Endodermal cell (in vitro differentiated cells): Measurements from ENCODE around the gene GRM7. TPM values are rescaled to one million over a fixed set of nuclear protein-coding genes. Genes with fewer than 3 reads are reported as not detected.
A peak's percentile ranks its signal among the peaks of the same experiment; 100 is the strongest.

Source experiments
- DNase-seq: peaks from one replicate; pipeline ENCODE4 v3.0.0-alpha.2; 2017
- H3K27ac ChIP-seq: 2 replicates; pipeline ENCODE4 v1.5.1; 2013; ENCODE audit warnings: mild to moderate bottlenecking, low read depth, low read length, moderate library complexity
- H3K27me3 ChIP-seq: 2 replicates; pipeline ENCODE4 v1.6.1; 2013; ENCODE audit warnings: mild to moderate bottlenecking, low read length, moderate library complexity; ENCODE audit not compliant: insufficient read depth, control insufficient read depth, poor library complexity, severe bottlenecking
- H3K36me3 ChIP-seq: 2 replicates; pipeline ENCODE4 v1.7.0; 2013; ENCODE audit warnings: mild to moderate bottlenecking, low read length, moderate library complexity; ENCODE audit not compliant: control insufficient read depth, insufficient read depth
- H3K4me1 ChIP-seq: one replicate; pipeline ENCODE4 v1.7.0; 2013; ENCODE audit warnings: low read length; ENCODE audit not compliant: control insufficient read depth, insufficient read depth
- H3K4me3 ChIP-seq: 2 replicates; pipeline ENCODE4 v1.5.1; 2013; ENCODE audit warnings: mild to moderate bottlenecking, low read length, moderate library complexity
- H3K9ac ChIP-seq: 2 replicates; pipeline ENCODE4 v1.6.1; 2013; ENCODE audit warnings: mild to moderate bottlenecking, low read length, moderate library complexity; ENCODE audit not compliant: poor library complexity, severe bottlenecking; ENCODE audit errors: extremely low read depth
- H3K9me3 ChIP-seq: 2 replicates; pipeline ENCODE4 v1.6.1; 2013; ENCODE audit warnings: mild to moderate bottlenecking, low read length, moderate library complexity; ENCODE audit not compliant: control insufficient read depth
- H3K27ac Mint-ChIP-seq: 2 replicates; pipeline ENCODE4 v1.8.0; 2020; ENCODE audit warnings: mixed read lengths
- H3K27me3 Mint-ChIP-seq: 2 replicates; pipeline ENCODE4 v1.8.0; 2021; ENCODE audit warnings: mild to moderate bottlenecking, mixed read lengths; ENCODE audit not compliant: insufficient read depth
- H3K36me3 Mint-ChIP-seq: 2 replicates; pipeline ENCODE4 v1.8.0; 2020; ENCODE audit warnings: low read depth, mixed read lengths
- H3K4me1 Mint-ChIP-seq: 2 replicates; pipeline ENCODE4 v1.8.0; 2020; ENCODE audit warnings: mixed read lengths
- H3K4me3 Mint-ChIP-seq: 2 replicates; pipeline ENCODE4 v1.8.0; 2020; ENCODE audit warnings: mild to moderate bottlenecking, moderate library complexity, mixed read lengths
- H3K9me3 Mint-ChIP-seq: 2 replicates; pipeline ENCODE4 v1.8.0; 2020; ENCODE audit warnings: mild to moderate bottlenecking, mixed read lengths
- CTCF ChIP-seq: fragments of 200-600 bp; sonication (generic); conservative IDR thresholded peaks from 2 replicates; pipeline ENCODE4 v1.5.0; 2021; ENCODE audit warnings: antibody characterized with exemption, mild to moderate bottlenecking
- WGBS, 2 experiments: methylation state at CpG; one replicate each; pipeline versions ENCODE4 v1.1.5 to v1.1.7; 2013; ENCODE audit warnings: missing lambda C conversion rate in 2 of 2, mixed read lengths in 1 of 2; ENCODE audit not compliant: insufficient coverage in 1 of 2, insufficient read length in 1 of 2; 5-methylcytosine and 5-hydroxymethylcytosine counted together
- total RNA-seq, 2 donors: library from RNA; stranded (reverse); fragmentation: NEBNext Ultra II Directional in 1 of 2; extraction: Animal tissue kit (Norgen Biotek cat#: 25700) in 1 of 2; gene quantifications; 2 replicates in 1 of 2; 3 replicates in 1 of 2; pipeline ENCODE4 v1.2.1, GENCODE V29; 2021

Gene GRM7
- total RNA-seq, 2 donors from 2014 or later, result 0.11 to 0.73 TPM

DNA sequence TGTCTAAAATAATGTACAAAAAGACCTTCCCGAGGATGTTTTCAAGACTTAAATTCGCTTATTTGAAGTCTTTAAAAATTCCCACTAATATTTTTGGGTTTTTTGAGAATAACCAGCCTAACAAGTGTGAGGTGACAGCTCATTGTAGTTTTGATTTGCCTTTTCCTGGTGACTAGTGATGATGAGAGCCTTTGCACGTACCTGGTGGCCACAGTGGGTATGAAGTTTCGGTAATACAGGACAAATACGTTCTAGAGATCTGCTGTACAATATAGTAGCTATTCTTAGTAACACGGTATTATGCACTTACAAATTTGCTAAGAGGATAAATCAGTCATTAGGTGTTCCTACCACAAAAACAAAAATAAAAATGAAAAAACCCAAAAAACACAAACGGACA, 124.9 kb downstream of the GRM7 start:
- H3K9ac ChIP-seq, result no peak overlapping the region
- no peaks in the 10 kb centered on the region for H3K9me3 Mint-ChIP-seq
- TF ChIP-seq CTCF, result no peak
- WGBS, 2 experiments, result 89% methylated on average over 6 to 7 of the region's 7 CpGs
- no peak overlapping the region for H3K27ac Mint-ChIP-seq
- H3K27me3 ChIP-seq, result no peaks in the 10 kb centered on the region
- H3K4me3 Mint-ChIP-seq, result no peak overlapping the region
- no peaks in the 10 kb centered on the region for H3K27me3 Mint-ChIP-seq
- no peaks in the 10 kb centered on the region for H3K9me3 ChIP-seq
- H3K36me3 Mint-ChIP-seq, result no peaks in the 10 kb centered on the region
- H3K4me1 Mint-ChIP-seq, result peaks cover 9% of the 10 kb centered on the region
- no peaks in the 10 kb centered on the region for H3K36me3 ChIP-seq
- H3K27ac ChIP-seq, result no peak overlapping the region
- no peak overlapping the region for H3K4me3 ChIP-seq
- H3K4me1 ChIP-seq, result no peaks in the 10 kb centered on the region
- DNase-seq, result no peak

DNA sequence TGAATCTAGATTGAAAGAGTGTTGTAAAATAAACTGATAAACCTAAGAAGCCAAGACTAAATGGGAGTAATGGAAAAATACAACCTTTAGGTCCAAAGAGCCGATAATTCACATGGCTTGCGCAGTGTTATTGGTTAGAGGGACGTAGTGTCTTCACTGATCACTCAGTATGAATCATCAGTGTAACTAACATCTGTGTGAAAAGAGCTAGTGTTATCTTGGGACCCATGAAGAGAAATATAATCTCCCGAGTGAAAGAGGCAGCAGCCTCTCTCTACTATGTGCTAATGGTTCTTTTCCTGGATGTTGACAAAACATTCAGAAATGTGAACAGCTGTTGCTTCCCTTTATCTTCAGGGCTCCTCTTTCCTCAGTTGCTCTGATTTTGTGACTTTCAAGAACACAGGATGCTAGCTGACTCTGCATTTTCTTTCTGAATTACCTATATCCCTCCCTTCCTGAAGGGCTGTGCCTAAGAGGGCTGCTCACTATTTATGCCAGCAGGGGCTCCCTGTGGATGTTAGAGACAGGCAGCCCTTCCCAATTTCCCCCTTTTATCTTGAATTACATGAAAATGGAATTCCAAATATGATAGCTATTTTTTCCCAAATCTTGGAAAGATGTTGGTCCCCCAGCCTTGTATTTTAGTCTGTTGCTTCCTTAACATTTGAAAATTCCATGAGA, 128.8 kb downstream of the GRM7 start:
- Histone ChIP-seq H3K27me3 (no peaks in the 10 kb centered on the region), H3K27ac (no peak overlapping the region), H3K9me3 (no peaks in the 10 kb centered on the region), H3K4me1 (peaks cover 7% of the 10 kb centered on the region), H3K9ac (no peak overlapping the region), H3K4me3 (no peak overlapping the region), H3K36me3 (no peaks in the 10 kb centered on the region)
- no peak for DNase-seq
- Mint-ChIP-seq H3K27ac (no peak overlapping the region), H3K9me3 (no peaks in the 10 kb centered on the region), H3K4me3 (no peak overlapping the region), H3K27me3 (no peaks in the 10 kb centered on the region), H3K36me3 (no peaks in the 10 kb centered on the region), H3K4me1 (peaks cover 14% of the 10 kb centered on the region)
- WGBS, 2 experiments, result 89 to 94% methylated on average over 4 of the region's 4 CpGs
- peak; percentile 52 for TF ChIP-seq CTCF

DNA sequence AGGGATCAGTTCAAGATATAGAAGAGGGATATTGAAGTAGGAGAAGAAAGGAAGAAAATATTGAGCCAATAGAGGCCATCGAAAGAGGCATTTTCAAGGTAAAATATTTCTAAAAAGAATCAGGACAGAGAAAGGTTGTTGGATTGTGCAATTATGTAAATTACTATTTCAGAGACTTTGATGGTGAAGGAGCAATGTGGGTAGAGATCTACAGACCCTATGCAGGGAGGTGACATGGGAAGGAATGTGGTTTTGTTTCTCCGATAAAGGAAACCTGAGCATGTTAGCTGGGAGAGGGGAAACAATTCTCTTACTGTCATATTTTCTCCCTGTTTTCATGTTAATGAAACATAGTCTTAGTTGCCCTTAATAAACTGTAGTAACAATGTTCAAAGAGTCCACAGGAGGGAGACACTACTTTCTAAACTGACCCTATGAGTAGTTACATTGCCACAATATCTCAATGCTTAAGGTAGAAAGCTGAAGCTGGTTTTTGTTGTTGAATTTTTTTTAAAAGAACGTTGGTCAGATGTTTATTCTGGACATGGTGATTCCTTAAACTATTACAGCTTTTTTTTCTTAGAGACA, 133.3 kb downstream of the GRM7 start:
- Histone ChIP-seq H3K9ac (no peak overlapping the region), H3K4me3 (no peak overlapping the region), H3K27me3 (no peaks in the 10 kb centered on the region), H3K4me1 (peaks cover 7% of the 10 kb centered on the region), H3K9me3 (peaks cover 17% of the 10 kb centered on the region), H3K36me3 (no peaks in the 10 kb centered on the region), H3K27ac (no peak overlapping the region)
- H3K9me3 Mint-ChIP-seq, result peaks cover 17% of the 10 kb centered on the region
- 83 to 85% methylated on average over 1 to 3 of the region's 3 CpGs for WGBS, 2 experiments
- TF ChIP-seq CTCF, result peak; percentile 70
- H3K27me3 Mint-ChIP-seq, result no peaks in the 10 kb centered on the region
- no peak for DNase-seq
- peaks cover 3% of the 10 kb centered on the region for H3K36me3 Mint-ChIP-seq
- peaks cover 14% of the 10 kb centered on the region for H3K4me1 Mint-ChIP-seq
- no peak overlapping the region for H3K4me3 Mint-ChIP-seq
- H3K27ac Mint-ChIP-seq, result no peak overlapping the region
